ENCODE measurements around the gene GGTLC1.
"Not testable (repeated sequence)": the region's sequence is repeated elsewhere in the genome, so short reads cannot be mapped to it uniquely, and the experiment has no call there.

Gene GGTLC1

GRCh38 chr20:23994001-23994633, 5.5 kb upstream of the GGTLC1 start:
- not testable (repeated sequence) for DNase-seq

GRCh38 chr20:23993440-23993839, 4.9 kb upstream of the GGTLC1 start:
- not testable (repeated sequence) for DNase-seq

- not testable (repeated sequence) for DNase-seq
These were observed 1.7 kb upstream of the GGTLC1 start for GRCh38 chr20:23990296-23990695.

DNA sequence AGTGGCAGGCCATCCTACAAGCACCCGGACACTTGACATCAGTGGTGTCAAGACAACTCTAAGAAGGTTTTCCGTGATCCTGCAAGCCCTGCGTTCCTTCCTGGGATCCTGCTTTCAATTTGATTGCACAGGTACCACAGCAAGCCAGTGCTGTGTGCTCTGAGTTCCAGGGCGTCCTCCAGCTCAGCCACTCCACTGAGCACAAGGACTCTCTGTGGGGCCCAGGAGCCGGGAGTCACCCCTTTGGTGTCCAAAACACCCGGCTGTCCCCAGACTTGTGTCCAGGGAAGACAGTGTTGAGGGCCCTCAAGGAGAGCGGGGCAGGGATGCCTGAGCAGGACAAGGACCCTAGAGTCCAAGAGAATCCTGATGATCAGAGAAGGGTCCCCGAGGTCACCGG, 387 bp upstream of the GGTLC1 start:
- not testable (repeated sequence) for DNase-seq

DNA sequence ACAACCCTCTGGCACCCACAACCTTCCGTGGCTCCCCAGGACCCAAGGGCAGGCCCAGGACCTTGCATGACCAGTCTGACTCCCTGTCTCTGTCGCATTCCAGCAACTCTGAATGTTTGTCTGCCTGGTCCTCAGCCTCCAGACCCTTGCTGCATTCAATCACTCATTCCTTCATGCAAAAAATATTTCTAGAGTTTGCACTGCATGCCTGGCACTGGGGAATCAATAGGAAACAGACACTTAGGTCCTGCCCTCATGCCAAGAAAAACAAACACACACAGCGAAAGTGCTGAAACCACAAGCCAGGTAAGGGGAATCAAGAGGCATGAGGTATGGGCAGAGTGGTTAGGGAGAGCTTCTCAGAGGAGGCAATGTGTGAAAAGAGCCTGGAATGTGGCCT, 1.9 kb downstream of the GGTLC1 start:
- DNase-seq, result not testable (repeated sequence)

DNA sequence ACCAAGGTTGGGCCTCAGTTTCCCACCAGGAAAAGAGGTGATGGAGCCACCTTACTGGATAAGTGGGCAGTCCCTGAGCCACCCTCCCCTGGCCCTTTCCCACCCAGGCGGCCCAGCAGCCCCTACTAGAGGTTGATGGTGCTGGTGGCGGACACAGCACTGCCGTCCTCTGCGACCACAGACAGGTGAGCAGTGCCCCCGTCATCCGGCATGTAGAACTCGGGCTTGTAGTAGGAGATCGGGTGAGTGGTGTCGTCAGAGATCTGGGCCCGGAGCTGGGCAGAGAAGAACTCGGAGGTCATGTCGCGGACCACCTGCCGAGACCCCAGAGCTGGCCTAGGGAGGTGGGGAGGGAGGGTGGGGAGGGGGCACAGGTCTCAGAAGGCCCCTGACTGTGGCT, 2.3 kb downstream of the GGTLC1 start:
- not testable (repeated sequence) for DNase-seq

GRCh38 chr20:23985790-23986225, 2.8 kb downstream of the GGTLC1 start:
- DNase-seq, result not testable (repeated sequence)

DNA sequence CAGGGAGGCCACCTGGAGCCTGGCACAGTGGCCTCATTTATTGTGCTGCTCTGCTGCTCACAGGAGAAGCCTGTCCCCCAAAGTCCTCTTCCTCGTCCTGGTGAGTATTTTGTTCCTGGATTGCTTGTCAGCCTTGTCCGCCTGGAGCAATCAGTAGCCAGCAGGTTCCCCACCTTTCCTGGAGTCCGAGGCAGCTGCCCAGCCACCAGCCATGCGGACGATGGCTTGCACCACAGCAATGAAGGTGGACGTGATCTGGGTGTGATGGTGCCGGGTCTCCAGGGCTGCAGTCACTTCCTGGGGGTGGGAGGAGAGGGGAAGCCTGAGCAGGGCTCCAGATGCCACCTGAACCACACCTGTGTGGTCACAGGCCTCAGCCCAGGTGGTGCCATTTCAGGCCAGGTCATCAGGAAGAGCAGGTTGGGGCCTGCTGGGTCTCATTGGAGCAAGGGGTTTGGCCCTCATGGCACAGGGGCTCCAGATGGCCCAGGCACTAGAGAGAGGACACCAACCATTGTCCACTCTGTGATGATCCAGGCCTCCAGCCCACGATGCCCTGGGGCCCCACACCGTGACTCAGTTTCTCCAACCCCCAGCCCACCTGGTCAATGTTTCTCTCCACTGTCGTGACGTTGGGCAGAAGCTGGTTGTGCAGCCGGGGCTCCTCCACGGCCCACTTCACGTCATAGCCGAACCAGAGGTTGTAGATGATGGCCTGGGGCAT, 3.4 kb downstream of the GGTLC1 start:
- not testable (repeated sequence) for DNase-seq

DNA sequence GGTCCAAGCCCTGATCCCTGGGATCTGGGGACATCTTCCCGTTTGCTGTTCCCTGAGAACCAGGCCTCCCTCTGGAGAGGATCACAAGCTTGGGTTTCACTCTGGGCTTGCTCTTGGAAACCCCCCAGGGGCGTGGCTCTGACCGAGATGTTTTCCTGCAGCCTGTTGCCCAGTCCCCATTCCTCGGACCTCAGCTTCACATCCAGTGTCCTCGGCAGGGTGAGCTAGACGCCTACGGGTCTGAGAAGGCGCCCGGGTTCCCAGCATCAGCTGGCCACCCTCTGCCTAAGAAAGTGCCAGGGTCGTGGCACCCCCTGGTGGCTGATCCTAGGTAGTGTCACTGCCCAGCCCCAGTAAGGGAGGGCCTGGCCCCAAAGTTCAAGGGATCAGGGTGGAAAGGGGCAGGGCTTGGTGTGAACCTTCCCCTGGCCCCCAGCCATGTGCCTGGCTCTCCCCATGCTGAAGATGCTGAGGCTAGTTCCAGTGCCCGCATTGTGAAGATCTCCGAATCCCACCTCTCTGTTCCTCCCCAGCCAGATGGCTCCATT, 4.0 kb downstream of the GGTLC1 start:
- DNase-seq, result not testable (repeated sequence)

DNA sequence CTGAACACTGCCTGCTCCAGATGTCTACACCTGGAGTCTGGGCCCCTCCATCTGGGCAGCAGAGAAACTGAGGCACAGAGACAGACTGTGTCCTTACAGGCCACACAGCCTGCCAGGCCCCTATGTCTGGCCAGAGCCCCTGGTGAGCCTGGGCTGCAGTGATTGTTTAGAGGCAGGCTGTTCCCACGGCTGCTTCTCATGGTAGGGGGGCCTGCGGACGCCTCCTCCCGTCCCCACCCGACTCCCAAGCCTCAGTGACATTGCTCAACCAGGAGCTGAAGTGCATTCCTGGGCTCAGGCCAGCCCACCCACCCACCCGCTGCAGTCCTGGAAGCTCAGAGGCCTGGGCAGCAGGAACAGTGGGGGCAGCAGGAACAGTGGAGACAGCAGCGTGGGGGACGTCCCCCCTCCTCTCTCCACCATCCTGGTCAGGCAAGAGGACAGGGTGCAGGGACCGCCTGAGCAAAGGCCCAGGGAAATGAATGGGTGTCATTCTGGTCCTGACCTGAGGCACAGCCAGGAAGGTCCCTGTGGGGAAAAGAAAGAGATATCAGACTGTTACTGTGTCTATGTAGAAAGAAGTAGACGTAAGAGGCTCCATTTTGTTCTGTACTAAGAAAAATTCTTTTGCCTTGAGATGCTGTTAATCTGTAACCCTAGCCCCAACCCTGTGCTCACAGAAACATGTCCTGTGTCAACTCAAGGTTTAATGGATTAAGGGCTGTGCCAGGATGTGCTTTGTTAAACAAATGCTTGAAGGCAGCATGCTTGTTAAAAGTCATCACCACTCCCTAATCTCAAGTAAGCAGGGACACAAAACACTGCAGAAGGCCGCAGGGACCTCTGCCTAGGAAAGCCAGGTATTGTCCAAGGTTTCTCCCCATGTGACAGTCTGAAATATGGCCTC, 6.2 kb downstream of the GGTLC1 start:
- DNase-seq, result not testable (repeated sequence)

DNA sequence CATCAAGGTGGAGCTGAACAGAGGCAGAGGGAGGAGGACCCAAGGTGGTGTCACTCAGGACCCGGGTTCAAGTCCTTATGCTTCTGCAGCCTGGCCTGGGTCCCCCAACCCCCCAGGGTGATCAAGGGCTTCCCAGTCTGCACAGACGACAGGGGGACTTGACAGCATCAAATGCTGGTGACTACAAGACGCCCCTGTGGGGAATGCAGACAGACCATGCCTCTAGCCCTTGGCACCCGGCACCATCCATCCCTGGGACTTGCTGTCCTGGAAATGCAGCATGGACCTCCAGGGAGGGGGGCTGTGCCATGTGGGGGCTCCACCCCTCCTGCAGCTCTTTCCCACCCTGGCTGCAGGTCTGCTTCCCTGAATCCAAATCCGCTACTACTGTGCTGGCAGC, 7.1 kb downstream of the GGTLC1 start:
- not testable (repeated sequence) for DNase-seq

GRCh38 chr20:23981014-23981413, 7.6 kb downstream of the GGTLC1 start:
- DNase-seq, result not testable (repeated sequence)

DNA sequence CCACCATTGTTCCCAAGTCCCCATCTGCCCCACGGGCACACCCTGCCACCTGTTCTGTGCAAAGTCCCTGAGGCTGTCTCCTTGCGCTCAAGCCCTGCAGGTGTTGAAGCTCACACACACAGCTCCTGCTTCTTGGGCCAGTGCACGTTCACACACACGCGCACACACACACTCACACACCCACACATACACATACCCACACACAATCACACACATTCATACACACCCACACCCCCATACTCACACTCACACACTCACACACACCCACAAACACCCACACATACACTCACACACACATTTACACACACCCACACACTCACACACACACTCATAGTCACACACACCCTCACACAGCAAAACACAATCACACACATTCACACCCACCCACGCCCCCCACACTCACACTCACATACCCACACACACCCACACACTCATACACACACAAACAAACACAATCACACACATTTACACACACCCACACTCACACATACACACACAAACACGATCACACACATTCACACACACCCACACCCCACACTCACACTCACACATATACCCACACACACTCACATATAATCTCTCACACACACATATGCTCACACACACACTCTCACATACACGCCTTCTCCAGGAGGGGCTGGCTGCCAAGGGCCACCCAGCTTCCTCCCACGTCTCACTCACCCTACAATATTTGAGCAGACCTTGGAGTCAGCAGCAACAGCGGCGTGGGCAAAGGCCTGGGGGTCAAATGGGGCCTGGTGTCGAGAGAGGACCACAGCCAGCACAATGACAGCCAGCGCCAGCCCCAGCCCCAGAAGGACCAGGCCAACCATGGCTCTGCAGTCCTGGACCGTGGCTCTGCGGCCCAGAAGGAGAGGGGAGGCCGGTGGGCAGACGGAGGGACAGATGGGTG, 8.4 kb downstream of the GGTLC1 start:
- not testable (repeated sequence) for DNase-seq

DNA sequence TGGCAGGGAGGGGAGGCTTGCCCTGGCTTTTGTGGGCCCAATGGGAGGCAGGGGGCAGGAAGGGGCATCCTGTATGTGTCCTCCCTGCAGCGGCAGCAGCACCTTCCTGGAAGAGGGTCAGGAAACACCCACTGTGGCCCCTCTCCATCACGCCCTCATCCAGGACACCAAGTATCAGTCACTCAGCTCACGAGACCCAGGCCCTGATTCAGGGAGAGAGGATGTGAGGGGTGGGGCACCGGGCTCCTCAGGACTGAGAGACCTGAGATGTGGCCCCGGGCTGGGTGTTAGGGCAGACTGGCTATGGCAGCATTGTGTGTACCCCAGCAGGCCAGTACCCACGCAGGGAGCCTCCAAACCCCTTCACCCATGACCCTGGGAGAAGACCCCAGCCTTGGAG, 9.2 kb downstream of the GGTLC1 start:
- not testable (repeated sequence) for DNase-seq

DNA sequence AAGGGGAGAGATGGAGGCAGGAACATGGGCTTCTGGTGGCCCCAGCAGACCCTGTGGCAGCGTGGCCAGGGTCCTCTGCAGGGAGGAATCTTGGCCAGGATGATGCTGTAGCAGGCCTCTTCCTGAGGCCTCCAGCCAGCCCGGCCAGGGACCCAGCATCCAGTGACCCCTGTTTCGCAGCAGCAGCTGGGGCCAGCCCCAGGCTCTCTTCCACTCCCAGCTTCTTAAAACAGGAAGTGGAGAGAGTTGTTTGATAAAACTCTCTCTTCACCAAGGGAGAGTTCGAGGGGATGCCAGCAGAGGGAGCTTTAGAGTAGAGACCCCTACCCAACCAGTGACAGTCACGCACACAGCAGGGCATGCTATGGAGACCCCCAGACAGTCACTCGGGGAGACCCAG, 10.1 kb downstream of the GGTLC1 start:
- DNase-seq, result not testable (repeated sequence)

- DNase-seq, result no peak
These were observed 13.6 kb downstream of the GGTLC1 start for GRCh38 chr20:23974966-23975365.

GRCh38 chr20:23971310-23971709, 17.3 kb downstream of the GGTLC1 start:
- no peak for DNase-seq

- no peak for DNase-seq
These were observed 18.5 kb downstream of the GGTLC1 start for GRCh38 chr20:23970049-23970448.

DNA sequence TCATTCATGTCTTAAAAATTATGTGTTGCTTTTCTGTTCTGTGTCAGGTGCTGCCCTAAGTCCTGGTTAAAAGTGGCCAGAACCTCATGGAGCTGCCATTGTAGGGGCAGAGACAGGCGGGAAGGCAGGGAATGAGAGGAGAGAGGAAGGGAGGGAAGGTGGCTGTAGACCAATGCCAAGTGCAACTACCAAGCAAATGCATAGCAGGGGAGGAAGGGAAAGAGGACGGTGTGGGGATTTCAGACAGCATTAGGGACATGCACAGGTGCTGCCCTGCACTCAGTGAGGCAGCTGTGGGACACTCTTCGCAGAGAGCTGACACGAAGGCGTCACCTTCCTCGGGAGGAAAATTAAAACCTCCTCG, 21.0 kb downstream of the GGTLC1 start:
- DNase-seq, result no peak

DNA sequence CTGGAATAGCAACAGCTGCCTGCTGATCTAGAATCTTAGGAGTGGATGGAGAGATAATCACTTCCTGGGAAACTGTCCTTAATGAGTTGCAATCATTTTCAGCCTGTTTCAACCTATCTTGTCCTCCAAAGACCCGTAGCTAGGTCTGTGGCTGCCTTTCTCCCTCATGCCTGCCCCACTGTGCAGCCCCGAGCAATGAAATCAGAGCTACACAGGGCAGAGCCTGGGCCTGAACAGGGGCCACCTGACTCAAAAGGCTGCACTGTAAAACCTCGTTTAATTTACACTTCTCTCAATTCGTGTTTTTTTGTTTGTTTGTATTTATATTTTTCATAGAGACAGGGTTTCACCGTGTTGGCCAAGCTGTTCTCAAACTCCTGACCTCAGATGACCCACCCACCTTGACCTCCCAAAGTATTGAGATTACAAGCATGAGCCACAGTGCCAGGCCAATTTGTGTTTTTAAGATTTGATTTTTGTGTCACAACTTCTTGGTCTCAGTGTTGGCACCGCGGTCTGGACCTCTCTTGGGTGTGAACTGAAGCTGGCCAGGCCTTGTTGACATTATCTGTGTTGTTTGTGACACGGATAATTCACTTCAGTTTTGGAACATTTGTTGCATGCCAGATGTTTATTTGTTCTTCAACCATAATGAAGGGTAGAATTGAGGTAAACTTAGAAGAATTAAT, 21.5 kb downstream of the GGTLC1 start:
- no peak for DNase-seq

GRCh38 chr20:23966298-23966697, 22.3 kb downstream of the GGTLC1 start:
- no peak for DNase-seq
